NCI-H345 (cell line): ENCODE data around the gene TRIM74.
A peak's percentile ranks its signal among the peaks of the same experiment; 100 is the strongest.
"Not testable (repeated sequence)": the region's sequence is repeated elsewhere in the genome, so short reads cannot be mapped to it uniquely, and the experiment has no call there.

Experiments
- DNase-seq: peaks from one replicate; lab custom pipeline; 2025; lab: John Stamatoyannopoulos, UW

Gene TRIM74

GRCh38 chr7:72954563-72955198 lies 14.6 kb downstream of the TRIM74 start:
- not testable (repeated sequence) for DNase-seq

GRCh38 chr7:72953901-72954562 lies 15.2 kb downstream of the TRIM74 start:
- DNase-seq: not testable (repeated sequence)

GRCh38 chr7:72950432-72950831 lies 18.8 kb downstream of the TRIM74 start:
- DNase-seq: not testable (repeated sequence)

GRCh38 chr7:72949686-72950085 lies 19.6 kb downstream of the TRIM74 start:
- DNase-seq: not testable (repeated sequence)

DNA sequence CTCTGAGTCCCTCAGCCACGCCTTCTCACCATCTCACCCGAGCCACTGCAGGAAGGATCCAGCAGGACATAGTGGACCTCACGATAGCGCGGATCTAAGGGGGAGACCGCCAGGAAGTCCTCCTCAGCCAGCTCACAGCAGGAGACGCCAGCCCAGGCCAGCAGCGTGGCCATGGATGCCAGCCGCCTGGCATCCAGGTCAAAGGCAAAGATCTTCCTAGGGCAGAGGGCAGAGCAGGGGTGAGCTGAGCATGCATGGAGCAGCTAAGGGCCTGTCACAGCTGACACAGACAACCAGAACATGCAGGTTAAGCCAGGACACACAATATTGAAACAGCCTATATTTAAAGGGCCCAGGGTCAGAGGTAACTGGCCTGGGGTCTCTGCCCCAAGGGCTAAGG lies 20.0 kb downstream of the TRIM74 start:
- not testable (repeated sequence) for DNase-seq

DNA sequence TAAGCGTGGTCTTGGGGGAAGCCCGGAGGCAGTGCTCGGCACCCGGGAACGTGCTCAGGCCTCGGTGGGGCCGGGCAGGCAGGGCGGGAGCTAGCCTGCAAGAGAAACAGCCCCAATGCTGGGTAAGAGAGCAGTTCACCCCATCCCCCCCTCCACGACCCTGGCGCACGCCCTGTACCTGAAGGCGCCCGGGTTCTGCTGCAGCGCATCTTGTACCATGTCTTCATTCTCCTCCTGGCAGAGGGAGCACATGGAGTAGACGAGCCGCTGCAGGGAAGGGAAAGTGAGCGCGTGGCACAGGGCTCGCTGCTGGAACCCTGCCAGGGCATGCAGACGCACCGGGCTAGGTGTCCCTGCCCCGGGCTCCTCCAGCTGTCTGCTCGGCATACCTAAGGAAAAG lies 20.6 kb downstream of the TRIM74 start:
- DNase-seq: not testable (repeated sequence)

- not testable (repeated sequence) for DNase-seq
Observed at GRCh38 chr7:72946130-72946745, 23.0 kb downstream of the TRIM74 start.

- not testable (repeated sequence) for DNase-seq
Observed at GRCh38 chr7:72945597-72945996, 23.7 kb downstream of the TRIM74 start.

DNA sequence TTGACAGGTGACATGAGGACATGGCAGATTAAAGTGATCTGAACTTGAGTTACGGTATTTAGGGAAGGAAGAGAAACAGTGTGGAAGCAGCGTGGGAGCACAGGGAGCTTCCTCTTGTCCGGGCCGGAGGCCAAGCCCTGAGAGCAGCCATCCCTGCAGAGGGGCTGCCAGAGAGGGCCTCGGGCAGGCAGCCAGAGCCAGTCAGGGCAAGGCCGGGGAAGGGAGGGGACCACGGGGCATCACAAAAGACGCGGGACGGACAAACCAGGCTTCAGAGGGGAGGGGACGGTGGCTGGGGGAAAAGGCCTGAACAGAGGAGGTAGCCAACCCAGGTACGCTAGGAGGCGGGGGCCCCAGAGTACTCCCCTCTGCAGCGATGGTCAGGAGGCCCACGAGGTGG lies 24.3 kb downstream of the TRIM74 start:
- DNase-seq: not testable (repeated sequence)

DNA sequence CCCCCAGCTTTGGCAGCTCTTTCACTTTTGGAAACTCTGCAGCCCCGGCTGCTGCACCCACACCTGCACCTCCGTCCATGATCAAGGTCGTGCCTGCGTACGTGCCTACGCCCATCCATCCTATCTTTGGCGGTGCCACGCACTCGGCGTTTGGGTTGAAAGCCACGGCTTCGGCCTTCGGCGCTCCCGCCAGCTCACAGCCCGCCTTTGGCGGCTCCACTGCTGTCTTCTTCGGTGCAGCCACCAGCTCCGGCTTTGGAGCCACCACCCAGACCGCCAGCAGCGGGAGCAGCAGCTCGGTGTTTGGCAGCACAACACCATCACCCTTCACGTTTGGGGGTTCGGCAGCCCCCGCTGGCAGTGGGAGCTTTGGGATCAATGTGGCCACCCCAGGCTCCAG lies 26.3 kb downstream of the TRIM74 start:
- DNase-seq: not testable (repeated sequence)

DNA sequence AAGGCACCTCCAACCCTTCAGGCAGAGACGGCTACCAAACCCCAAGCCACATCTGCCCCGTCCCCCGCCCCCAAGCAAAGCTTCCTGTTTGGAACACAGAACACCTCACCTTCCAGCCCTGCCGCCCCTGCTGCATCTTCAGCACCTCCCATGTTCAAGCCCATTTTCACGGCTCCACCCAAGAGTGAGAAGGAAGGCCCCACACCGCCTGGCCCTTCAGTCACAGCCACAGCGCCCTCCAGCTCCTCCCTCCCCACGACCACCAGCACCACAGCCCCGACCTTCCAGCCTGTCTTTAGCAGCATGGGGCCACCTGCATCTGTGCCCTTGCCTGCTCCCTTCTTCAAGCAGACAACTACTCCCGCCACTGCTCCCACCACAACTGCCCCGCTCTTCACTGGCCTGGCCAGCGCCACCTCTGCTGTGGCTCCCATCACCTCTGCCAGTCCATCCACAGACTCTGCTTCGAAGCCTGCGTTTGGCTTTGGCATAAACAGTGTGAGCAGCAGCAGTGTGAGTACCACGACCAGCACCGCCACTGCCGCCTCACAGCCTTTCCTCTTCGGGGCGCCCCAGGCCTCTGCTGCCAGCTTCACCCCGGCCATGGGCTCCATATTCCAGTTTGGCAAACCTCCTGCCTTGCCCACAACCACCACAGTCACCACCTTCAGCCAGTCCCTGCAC lies 27.1 kb downstream of the TRIM74 start:
- DNase-seq: not testable (repeated sequence)

DNA sequence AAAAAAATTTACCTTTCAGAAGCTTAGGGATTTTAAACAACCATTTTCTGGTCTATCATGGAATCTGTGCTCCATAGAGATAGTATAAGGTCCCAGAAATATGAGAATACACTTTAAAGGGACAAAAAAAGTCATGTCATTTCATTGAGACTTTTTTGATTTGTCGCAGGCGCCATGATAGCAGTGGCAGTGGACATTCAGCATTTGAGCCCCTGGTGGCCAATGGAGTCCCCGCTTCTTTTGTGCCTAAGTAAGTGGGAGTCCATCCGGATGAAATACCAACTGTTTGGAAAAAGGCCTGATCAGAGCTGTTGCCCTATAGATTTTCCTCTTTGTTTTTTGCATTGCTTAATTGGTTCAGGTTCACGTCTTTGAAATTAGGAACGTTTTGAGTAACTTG lies 41.0 kb downstream of the TRIM74 start:
- DNase-seq: not testable (repeated sequence)

DNA sequence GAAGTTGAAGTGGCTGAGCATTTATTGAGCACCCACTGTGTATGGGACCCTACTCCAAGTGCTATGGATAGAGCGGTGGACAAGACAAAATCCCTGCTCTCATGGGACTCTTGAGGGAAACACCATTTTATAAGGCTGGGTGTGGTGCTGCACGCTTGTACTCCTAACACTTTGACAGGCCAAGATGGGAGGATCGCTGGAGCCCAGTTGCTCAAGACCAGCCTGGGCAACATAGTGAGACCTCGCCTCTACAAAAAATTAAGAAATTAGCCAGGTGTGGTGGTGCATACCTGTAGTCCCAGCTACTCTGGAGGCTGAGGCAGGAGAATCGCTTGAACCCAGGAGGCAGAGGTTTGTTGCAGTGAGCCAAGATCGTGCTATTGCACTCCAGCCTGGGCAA lies 41.5 kb downstream of the TRIM74 start:
- DNase-seq: not testable (repeated sequence)

DNA sequence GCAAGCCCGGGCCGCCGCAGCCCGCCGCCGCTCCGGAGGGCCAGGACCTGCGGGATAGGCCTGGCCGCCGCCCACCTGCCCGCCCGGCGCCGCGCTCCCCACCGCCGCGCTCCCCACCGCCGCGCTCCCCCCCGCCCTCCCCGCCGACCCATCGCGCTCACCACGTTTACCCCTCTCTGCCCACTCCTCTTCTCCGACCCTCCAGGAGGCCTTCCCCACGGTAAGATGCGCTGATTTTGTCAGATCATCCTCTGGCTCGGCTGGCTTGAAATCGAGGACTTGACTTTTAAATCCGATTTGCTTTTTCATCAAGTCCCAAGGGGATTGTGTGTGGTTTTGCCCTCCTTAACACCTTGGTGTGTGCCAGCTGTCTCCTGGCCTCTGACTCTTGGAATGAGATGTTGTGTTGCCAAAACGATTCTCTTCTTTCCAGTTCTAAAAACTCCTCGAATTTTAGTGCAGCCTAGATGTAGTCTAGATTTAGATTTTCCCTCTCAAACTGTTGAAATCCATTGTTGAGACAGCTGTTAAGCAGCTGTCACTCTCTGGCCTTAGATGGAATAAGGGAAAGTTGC lies 43.6 kb downstream of the TRIM74 start:
- DNase-seq: no peak

DNA sequence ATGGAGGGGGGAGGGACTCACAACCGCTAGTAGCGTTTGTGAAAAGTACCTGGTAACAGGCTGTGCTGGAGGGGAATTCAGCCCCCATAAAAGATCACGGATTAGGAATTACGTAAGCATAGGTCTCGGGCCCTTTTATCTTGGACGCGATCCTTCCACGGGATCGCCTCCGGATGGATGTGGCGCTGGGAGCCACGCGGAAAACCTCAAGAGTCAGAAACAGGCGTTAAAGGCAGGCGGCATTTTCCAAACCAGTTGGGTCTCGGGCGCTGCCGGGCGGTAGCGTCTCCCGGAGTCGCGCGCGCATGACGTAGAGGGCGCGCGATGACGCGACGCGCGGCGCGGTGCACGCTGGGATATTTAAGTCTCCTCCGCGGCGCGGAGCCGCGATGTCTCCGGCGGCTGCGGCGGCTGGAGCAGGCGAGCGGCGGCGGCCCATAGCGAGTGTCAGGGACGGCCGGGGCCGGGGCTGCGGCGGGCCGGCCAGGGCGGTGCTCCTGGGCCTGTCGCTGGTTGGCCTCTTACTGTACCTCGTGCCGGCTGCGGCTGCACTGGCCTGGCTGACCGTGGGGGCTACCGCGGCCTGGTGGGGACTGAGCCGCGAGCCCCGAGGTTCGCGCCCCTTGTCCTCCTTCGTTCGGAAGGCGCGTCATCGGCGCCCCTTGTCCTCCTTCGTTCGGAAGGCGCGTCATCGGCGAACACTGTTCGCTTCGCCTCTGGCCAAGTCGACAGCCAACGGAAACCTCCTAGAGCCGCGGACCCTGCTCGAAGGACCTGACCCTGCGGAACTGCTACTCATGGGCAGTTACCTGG lies 44.3 kb downstream of the TRIM74 start, which contains the start of gene POM121:
Gene POM121, plus strand, starts transcription at position 363 of the 813 bp plus-strand sequence. Its CDS starts 27 bp downstream, at position 390.
- DNase-seq: peak; percentile 87

DNA sequence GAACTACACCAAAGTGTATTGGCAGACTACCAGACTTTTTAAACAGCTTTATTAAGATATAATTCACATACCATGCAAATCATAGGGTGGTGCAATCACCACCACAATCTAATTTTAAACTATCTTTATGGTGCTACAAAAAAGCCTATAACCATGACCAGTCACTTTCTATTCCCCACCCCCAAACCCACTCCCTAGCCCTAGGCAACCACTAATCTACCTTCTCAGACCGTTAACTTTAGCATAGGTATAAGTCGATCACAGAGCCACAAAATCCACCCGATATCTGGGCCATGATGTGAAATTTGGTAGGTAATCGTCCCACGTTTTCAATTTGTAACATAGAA lies 44.9 kb downstream of the TRIM74 start:
- DNase-seq: no peak

- no peak for DNase-seq
Observed at GRCh38 chr7:72919256-72919775, 50.0 kb downstream of the TRIM74 start.

DNA sequence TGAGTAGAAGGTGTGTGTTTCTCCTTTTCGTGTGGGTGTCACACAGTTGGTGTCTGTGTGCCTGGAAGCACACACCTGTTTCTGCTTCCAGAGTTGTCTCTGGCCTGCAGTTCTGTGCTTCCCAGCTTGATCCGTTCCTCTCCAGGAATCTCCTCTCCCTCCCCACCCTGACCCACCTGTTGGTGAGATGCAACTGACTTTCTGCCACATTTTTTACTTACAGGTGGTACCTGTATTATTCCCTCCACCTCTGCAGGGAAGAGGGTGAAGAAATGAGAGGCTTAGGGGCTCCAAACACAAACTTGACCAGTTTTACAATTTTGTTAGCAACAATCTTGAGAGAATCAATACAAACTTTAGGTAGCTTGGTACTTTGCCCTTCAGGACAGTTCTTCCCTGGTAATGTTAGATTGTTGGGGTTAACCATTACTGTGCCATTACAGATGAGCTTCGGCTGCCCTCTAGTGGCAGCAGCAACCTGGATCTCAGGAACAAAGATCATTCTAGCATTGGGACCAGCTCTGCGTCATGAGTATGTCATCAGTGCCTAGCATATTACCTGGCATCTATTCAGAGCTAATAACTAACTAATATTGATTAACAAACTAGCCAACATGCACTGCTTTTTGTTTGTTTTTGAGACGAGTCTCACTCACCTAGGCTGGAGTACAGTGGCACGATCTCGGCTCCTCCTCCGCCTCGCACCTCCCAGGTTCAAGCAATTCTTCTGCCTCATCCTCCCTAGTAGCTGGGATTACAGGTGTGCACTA lies 54.3 kb downstream of the TRIM74 start:
- DNase-seq: peak; percentile 35

DNA sequence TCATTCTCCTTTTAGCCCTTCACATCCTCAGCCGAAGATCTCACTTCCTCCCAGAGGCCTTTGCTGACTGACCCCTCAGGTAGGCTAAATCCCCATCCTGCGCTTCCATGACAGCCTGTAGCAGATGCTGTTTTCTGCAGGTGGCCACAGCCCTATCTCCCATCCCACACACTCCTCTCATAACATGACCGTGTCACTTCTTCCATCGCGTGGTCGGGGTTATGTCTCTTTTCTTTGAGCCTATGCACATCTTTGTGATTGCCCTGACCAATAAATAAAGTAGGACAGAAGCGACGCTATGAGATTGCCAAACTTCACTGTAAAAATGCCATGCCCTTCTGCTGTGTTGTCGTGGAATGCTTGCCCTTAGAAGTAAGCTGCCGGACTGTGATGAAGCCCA lies 55.5 kb downstream of the TRIM74 start:
- DNase-seq: not testable (repeated sequence)

DNA sequence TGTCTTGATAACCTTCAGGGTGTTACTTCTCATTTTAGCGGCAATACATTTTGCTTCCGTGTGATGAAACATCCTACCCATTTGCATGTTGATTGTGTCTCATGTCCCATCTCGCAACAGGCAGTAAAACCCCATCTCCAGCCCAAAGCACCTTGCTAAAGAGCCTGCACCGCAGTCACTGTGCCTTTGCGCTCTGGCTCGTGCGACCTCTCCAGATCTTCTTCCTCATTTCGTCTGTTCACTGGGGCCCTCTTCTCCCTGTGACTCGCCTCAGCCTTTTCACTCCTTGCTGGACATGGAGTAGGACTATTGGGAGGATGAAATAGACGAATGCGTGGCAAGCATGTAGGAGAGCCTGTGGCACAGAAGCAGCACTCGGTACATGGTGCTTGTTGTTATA lies 57.9 kb downstream of the TRIM74 start:
- DNase-seq: not testable (repeated sequence)
